Pancreas (tissue), 10 donors: Measurements from ENCODE around the gene MTREX. TPM values are rescaled to one million over a fixed set of nuclear protein-coding genes. Genes with fewer than 3 reads are reported as not detected.

Experiments used
- ATAC-seq, 4 donors: fragments of 200-7000 bp; cut with Tn5 transposase; one replicate each; pipeline versions ENCODE4 v1.8.0 to v1.9.1; 2020; ENCODE audit warnings: mild to moderate bottlenecking in 4 of 4, moderate library complexity in 4 of 4
- DNase-seq, 6 donors: peaks; one replicate each; pipeline ENCODE4 v3.0.0-alpha.2; 2020
- FAIRE-seq: peaks from 2 replicates; lab custom pipeline; 2012; peaks lifted over from hg19 to GRCh38; lab: Jason Lieb, UNC
- H3K27ac ChIP-seq, 4 donors: fragments of 200-600 bp; sonication (generic); 1 replicate in 3 of 4; 2 replicates in 1 of 4; pipeline versions ENCODE4 v1.5.0 to v1.8.0; 2020
- H3K27me3 ChIP-seq, 4 donors: fragments of 200-600 bp; one replicate each; pipeline ENCODE4 v1.8.0; 2021
- H3K36me3 ChIP-seq, 3 donors: fragments of 200-600 bp; sonication (generic) in 1 of 3; one replicate each; pipeline versions ENCODE4 v1.5.0 to v1.8.0; 2020 to 2021
- H3K4me1 ChIP-seq, 3 donors: fragments of 200-600 bp; one replicate each; pipeline ENCODE4 v1.8.0; 2021
- H3K4me3 ChIP-seq, 4 donors: fragments of 200-600 bp; sonication (generic) in 2 of 4; one replicate each; pipeline versions ENCODE4 v1.5.0 to v1.8.0; 2020 to 2021
- H3K9me3 ChIP-seq, 4 donors: fragments of 200-600 bp; one replicate each; pipeline ENCODE4 v1.8.0; 2021
- WGBS, 2 donors: extraction: QIAGEN DNeasy Blood & Tissue Kit; methylation state at CpG; one replicate each; pipeline ENCODE4 v1.1.7; 2013; 5-methylcytosine and 5-hydroxymethylcytosine counted together
- intact Hi-C, 3 donors: fragments of 100-400 bp; cut with DNase I; formaldehyde crosslinking; loops; one replicate each; pipeline versions ENCODE4 v1.11.1 to v1.14.2; 2022
- polyA plus RNA-seq, 2 donors: library from polyadenylated mRNA; stranded (reverse); fragments of 200-250 nt; gene quantifications; one replicate each; pipeline ENCODE4 v1.2.3, GENCODE V29; 2013
- total RNA-seq, 6 donors: library from RNA; stranded (reverse); fragmentation: NEBNext Ultra II Directional in 4 of 6; extraction: Animal tissue kit (Norgen Biotek cat#: 25700) in 4 of 6; gene quantifications; one replicate each; pipeline versions ENCODE4 v1.2.1 to v1.2.4, GENCODE V29; 2021 to 2023
- TF ChIP-seq, protein P1 (sequence below), 4 donors: fragments of 200-600 bp; sonication (generic) in 3 of 4; IDR thresholded peaks; one replicate each; pipeline versions ENCODE4 v1.5.0 to v1.8.0; 2021; ENCODE audit warnings: antibody characterized with exemption in 4 of 4
- donor health status: healthy with polysubstance abuse.
- donor health status: DM: no; HTN: no; CAD: no; lungs with moderate emphysema.
- donor health status: DM: no; HTN: no; CAD: no.
- donor health status: control.
- donor health status: control.
- donor health status: Bipolar disorder and iron deficiency.
- donor health status: DM: yes; HTN: yes; CAD: no.
- donor health status: DM: no; HTN: no; CAD: no.
- donor health status: DM: no; HTN: no; CAD: no.
- donor health status: DM: yes; HTN: yes; CAD: no.

MTREX gene
- total and polyA plus RNA-seq, 8 donors: 13.1 to 36.0 (median 30.7) TPM

DNA sequence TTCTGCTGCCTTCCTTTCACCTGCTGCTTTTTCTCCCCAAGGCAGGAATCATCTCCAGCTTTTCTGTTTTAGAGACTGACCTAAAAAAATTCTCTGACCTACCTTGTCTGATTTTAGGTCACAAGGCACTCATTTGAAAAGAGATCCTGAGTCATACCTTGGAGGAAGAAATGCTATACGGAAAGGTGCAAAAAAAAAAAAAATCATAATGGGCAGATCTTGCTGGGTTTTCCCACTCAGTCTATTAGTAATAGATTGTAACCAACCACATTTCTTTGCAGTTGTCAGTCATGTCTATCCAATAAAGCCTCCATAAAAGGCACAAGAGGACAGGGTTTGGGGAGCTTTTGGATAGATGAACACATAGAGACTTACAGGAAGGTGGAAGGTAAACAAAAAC lies 70.0 kb downstream of the MTREX start:
- Histone ChIP-seq H3K9me3 (no peaks in the 10 kb centered on the region), H3K4me1 (no peaks in the 10 kb centered on the region), H3K4me3 (no peak overlapping the region), H3K27ac (no peak overlapping the region), H3K36me3 (peaks cover 0 to 24% (median 0%) of the 10 kb centered on the region in 3 donors), H3K27me3 (no peaks in the 10 kb centered on the region)
- TF ChIP-seq, protein P1, sequence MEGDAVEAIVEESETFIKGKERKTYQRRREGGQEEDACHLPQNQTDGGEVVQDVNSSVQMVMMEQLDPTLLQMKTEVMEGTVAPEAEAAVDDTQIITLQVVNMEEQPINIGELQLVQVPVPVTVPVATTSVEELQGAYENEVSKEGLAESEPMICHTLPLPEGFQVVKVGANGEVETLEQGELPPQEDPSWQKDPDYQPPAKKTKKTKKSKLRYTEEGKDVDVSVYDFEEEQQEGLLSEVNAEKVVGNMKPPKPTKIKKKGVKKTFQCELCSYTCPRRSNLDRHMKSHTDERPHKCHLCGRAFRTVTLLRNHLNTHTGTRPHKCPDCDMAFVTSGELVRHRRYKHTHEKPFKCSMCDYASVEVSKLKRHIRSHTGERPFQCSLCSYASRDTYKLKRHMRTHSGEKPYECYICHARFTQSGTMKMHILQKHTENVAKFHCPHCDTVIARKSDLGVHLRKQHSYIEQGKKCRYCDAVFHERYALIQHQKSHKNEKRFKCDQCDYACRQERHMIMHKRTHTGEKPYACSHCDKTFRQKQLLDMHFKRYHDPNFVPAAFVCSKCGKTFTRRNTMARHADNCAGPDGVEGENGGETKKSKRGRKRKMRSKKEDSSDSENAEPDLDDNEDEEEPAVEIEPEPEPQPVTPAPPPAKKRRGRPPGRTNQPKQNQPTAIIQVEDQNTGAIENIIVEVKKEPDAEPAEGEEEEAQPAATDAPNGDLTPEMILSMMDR (IDR thresholded peaks at IDR 0.05): no peak
- 84 to 85% methylated on average over 1 of the region's 1 CpG for WGBS, 2 donors
- no peak for FAIRE-seq
- intact Hi-C loops: no loop called here
- no peak for ATAC-seq
- no peak for DNase-seq

DNA sequence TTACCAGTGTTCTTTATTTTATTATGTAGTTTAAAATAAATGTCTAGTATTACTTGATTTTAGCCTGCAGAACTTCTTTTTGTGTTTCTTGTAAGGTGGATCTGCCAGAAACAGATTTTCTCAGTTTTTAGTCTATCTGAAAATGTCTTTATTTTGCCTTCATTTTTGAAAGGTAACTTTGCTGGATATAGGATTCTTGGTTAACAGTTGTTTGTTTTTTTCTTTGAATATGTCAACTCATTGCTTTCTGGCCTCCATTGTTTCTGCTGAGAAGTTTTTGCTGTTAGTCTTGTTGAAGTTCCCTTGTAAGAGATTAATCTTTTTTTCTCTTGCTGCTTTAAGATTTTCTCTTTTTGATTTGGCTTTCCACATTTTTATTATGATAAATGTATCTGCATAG lies 75.5 kb downstream of the MTREX start:
- Histone ChIP-seq H3K4me3 (no peak overlapping the region), H3K27me3 (no peaks in the 10 kb centered on the region), H3K9me3 (no peaks in the 10 kb centered on the region), H3K27ac (no peak overlapping the region), H3K36me3 (peaks cover 0 to 10% (median 0%) of the 10 kb centered on the region in 3 donors), H3K4me1 (no peaks in the 10 kb centered on the region)
- DNase-seq (no peak), FAIRE-seq (no peak), ATAC-seq (no peak)
- TF ChIP-seq, protein P1 (IDR thresholded peaks at IDR 0.05): no peak
- intact Hi-C loops: no loop called here

DNA sequence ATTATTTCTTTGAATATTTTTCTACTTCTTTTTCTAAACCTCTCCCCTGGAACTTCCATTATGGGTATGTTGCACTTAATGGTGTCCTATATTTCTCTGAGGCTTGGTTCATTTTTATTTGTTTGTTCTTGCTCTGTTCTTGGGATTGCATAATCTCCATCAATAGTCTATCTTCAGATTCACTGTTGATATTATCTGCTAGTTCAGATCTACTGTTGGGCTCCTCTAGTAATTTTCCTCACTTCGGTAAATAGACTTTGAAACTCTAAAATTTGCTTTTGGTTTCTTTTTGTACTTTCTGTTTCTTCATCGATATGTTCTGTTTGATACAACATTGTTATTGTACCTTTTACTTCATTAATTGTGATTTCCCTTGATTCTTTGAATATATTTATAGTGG lies 76.3 kb downstream of the MTREX start:
- no peaks in the 10 kb centered on the region for H3K27me3 ChIP-seq
- peaks cover 0 to 10% (median 0%) of the 10 kb centered on the region in 3 donors for H3K36me3 ChIP-seq
- no peak overlapping the region for H3K27ac ChIP-seq
- no peak for ATAC-seq
- DNase-seq: no peak
- H3K4me1 ChIP-seq: peaks cover 0 to 8% (median 2%) of the 10 kb centered on the region in 3 donors
- no peak overlapping the region for H3K4me3 ChIP-seq
- no peak for FAIRE-seq
- H3K9me3 ChIP-seq: no peaks in the 10 kb centered on the region
- WGBS, 2 donors: 94 to 97% methylated on average over 2 of the region's 2 CpGs
- TF ChIP-seq, protein P1 (IDR thresholded peaks at IDR 0.05): no peak
- intact Hi-C loops: no loop called here

DNA sequence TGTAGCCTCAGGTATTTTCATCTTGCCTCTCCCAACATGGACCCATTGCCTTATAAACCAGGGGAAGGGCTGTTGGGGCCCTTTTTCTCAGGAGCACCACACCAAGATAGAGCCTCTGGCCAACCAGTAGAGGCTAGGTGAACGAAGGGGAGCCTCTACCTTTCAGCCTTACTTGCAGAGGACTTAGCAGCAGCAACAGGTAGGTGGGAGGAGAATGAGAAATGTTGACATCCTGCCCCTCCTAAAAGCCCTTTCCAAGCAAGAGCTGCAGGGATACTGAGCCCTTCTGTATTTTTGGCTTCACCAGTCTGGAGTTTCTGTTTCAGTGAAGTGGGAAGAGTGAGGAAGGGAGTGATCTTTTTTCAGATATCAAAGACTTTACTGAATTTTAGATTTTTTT lies 77.4 kb downstream of the MTREX start:
- no peak overlapping the region for H3K4me3 ChIP-seq
- no peaks in the 10 kb centered on the region for H3K27me3 ChIP-seq
- 100% methylated on average over 1 of the region's 1 CpG for WGBS, 2 donors
- no peak overlapping the region for H3K27ac ChIP-seq
- intact Hi-C loops: no loop called here
- H3K4me1 ChIP-seq: peaks cover 10 to 19% (median 13%) of the 10 kb centered on the region in 3 donors
- peaks cover 0 to 6% (median 0%) of the 10 kb centered on the region in 3 donors for H3K36me3 ChIP-seq
- no peak for DNase-seq
- no peak for FAIRE-seq
- TF ChIP-seq, protein P1 (IDR thresholded peaks at IDR 0.05): no peak
- ATAC-seq: no peak
- no peaks in the 10 kb centered on the region for H3K9me3 ChIP-seq

DNA sequence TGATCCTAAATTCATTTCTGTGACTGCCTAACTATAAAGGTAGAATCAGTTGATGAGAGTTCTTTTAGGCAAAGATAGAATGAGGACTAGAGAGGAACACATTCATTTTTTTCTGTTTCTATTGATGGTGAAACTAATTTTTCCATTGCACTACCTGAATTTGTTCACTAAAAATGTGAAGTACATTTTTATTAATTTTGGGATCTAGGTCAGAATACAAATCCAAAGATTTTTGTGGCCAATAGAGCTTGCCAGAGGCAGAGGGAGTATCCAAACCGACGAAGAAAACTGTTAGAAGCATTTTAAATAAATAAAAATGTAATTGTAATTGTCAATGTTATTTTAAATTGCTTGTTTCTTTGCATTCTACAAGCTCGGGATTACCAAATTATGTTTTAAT lies 78.1 kb downstream of the MTREX start:
- no peak for DNase-seq
- TF ChIP-seq, protein P1 (IDR thresholded peaks at IDR 0.05): no peak
- 80 to 90% methylated on average over 3 of the region's 3 CpGs for WGBS, 2 donors
- no peak overlapping the region for H3K27ac ChIP-seq
- H3K9me3 ChIP-seq: no peaks in the 10 kb centered on the region
- H3K4me3 ChIP-seq: no peak overlapping the region
- peaks cover 13 to 26% (median 19%) of the 10 kb centered on the region in 3 donors for H3K4me1 ChIP-seq
- ATAC-seq: no peak
- H3K27me3 ChIP-seq: no peaks in the 10 kb centered on the region
- no peak for FAIRE-seq
- H3K36me3 ChIP-seq: peaks cover 0 to 6% (median 0%) of the 10 kb centered on the region in 3 donors
- intact Hi-C loops: no loop called here
